SK-MEL-5 (cell line): ENCODE data around the gene VKORC1. TPM values are rescaled to one million over a fixed set of nuclear protein-coding genes. Genes with fewer than 3 reads are reported as not detected.

Experiments
- DNase-seq: peaks from one replicate; pipeline ENCODE4 v3.0.0-alpha.2; 2016; ENCODE audit warnings: low read depth, low spot score
- in situ Hi-C: cut with HindIII; loops from 2 replicates; pipeline ENCODE4 v1.10.0; 2016; ENCODE audit warnings: low sequenced_read_pairs, high pct_unique_total_duplicates, low pct_unique_long_range_greater_than_20kb
- total RNA-seq: library from RNA; depleted of rRNA; stranded (reverse); fragments of >200 nt; shearing (Covaris generic); gene quantifications from 2 replicates; pipeline ENCODE4 v1.2.3, GENCODE V29; 2014; rRNA removed

Gene VKORC1
- total RNA-seq, 1 experiment from 2014 or later = 206 TPM

GRCh38 chr16:31055613-31056012 lies 39.0 kb downstream of the VKORC1 start:
- in situ Hi-C loops = no loop called here
- no peak for DNase-seq

- in situ Hi-C loops = no loop called here
- peak; percentile 63 for DNase-seq
These were observed 42.5 kb downstream of the VKORC1 start for GRCh38 chr16:31052114-31052513.

DNA sequence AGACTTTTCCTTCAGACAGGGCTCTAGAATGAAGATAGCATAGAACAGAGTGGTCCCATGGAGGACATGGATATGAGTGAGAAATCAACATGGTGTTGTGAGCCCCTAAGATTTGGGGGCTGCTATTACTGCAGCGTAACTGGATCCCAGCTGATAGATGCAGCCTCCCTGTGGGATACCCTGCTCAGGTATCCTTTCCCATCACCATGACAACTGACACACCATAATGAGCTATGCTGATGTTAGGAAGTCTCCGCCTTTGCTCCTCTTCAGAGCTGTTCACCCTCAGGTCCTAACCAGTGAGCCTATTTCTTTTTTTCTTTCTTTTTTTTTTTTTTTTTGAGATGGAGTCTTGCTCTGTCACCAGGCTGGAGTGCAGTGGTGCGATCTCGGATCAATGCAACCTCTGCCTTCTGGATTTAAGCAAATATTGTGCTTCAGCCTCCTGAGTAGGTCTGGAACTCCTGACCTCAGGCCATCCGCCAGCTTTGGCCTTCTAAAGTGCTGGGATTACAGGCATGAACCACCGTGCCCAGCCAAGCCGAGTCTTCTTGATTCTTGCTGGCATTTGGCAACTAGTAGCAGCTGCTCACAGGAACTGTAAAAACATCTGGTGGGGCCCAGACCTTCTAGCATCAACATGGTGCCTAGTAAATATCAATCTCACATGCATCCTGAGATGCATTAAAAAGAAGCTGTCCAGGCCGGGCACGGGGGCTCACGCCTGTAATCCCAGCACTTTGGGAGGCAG lies 44.1 kb downstream of the VKORC1 start:
- in situ Hi-C loops = no loop called here
- DNase-seq = no peak

- DNase-seq = no peak
- in situ Hi-C loops = no loop called here
These were observed 50.6 kb downstream of the VKORC1 start for GRCh38 chr16:31043898-31044481.

GRCh38 chr16:31043352-31043751 lies 51.2 kb downstream of the VKORC1 start:
- in situ Hi-C loops = no loop called here
- no peak for DNase-seq

GRCh38 chr16:31042866-31043265 lies 51.7 kb downstream of the VKORC1 start:
- no peak for DNase-seq
- in situ Hi-C loops = no loop called here

Other genes with a start within 250 kb of the VKORC1 start
- gene BCL7C, start 200.7 kb downstream of the VKORC1 start, total RNA-seq = 21.5 and 22.0 TPM in 2 replicates
- gene CTF1, start 198.2 kb downstream of the VKORC1 start, total RNA-seq = 0.13 and 0.29 TPM in 2 replicates
- gene FBXL19, start 171.2 kb downstream of the VKORC1 start, total RNA-seq = 20.8 and 22.0 TPM in 2 replicates
- 35.2 and 43.9 TPM in 2 replicates for gene ORAI3, start 145.7 kb downstream of the VKORC1 start, total RNA-seq
- gene SETD1A, start 137.0 kb downstream of the VKORC1 start, total RNA-seq = 1.8 and 4.0 TPM in 2 replicates
- 4.3 and 5.2 TPM in 2 replicates for gene HSD3B7, start 109.6 kb downstream of the VKORC1 start, total RNA-seq
- gene STX1B, start 84.2 kb downstream of the VKORC1 start, total RNA-seq = 0.13 TPM in 1 of 2 replicates, not detected in the other
- gene STX4, start 61.2 kb downstream of the VKORC1 start, total RNA-seq = 9.6 and 10.5 TPM in 2 replicates
- 9.3 TPM in 2 replicates for gene ZNF668, start 20.6 kb downstream of the VKORC1 start, total RNA-seq
- 9.0 and 9.3 TPM in 2 replicates for gene ZNF646, start 20.4 kb downstream of the VKORC1 start, total RNA-seq
- gene PRSS53, start 5.9 kb downstream of the VKORC1 start, total RNA-seq = 0.40 and 0.50 TPM in 2 replicates
- gene BCKDK, start 13.6 kb upstream of the VKORC1 start, total RNA-seq = 23.6 and 27.2 TPM in 2 replicates
- 26.9 and 34.3 TPM in 2 replicates for gene KAT8, start 22.9 kb upstream of the VKORC1 start, total RNA-seq
- not detected in 2 replicates for gene PRSS8, start 40.9 kb upstream of the VKORC1 start, total RNA-seq
- 0.05 and 0.50 TPM in 2 replicates for gene PRSS36, start 55.3 kb upstream of the VKORC1 start, total RNA-seq
- gene FUS, start 85.3 kb upstream of the VKORC1 start, total RNA-seq = 24.1 and 25.1 TPM in 2 replicates
- gene PYCARD, start 108.0 kb upstream of the VKORC1 start, total RNA-seq = 123 and 141 TPM in 2 replicates
- 0.16 TPM in 1 of 2 replicates, not detected in the other for gene TRIM72, start 119.3 kb upstream of the VKORC1 start, total RNA-seq
- gene PYDC1, start 122.3 kb upstream of the VKORC1 start, total RNA-seq = not detected in 2 replicates
- 0.21 and 0.58 TPM in 2 replicates for gene ITGAM, start 165.2 kb upstream of the VKORC1 start, total RNA-seq